CD14-positive monocyte (primary cell): ENCODE results near the gene SSX3. TPM values are rescaled to one million over a fixed set of nuclear protein-coding genes. Genes with fewer than 3 reads are reported as not detected.
"Not testable (repeated sequence)": the region's sequence is repeated elsewhere in the genome, so short reads cannot be mapped to it uniquely, and the experiment has no call there.

Source experiments
- DNase-seq, 3 donors: peaks; one replicate each; pipeline ENCODE4 v3.0.0-alpha.2; 2011 to 2022
- H2AFZ ChIP-seq: 2 replicates; pipeline ENCODE4 v1.6.0; 2012; ENCODE audit warnings: mild to moderate bottlenecking, low read depth, low read length, inconsistent platforms; ENCODE audit not compliant: insufficient read depth, poor library complexity, severe bottlenecking
- H3K27ac ChIP-seq, 2 donors: 1 replicate in 1 of 2; 2 replicates in 1 of 2; pipeline ENCODE4 v1.5.1; 2012 to 2013; ENCODE audit warnings: low read length in 2 of 2, control low read depth in 1 of 2, inconsistent platforms in 1 of 2, low read depth in 1 of 2, mild to moderate bottlenecking in 1 of 2
- H3K27me3 ChIP-seq, 2 donors: one replicate each; pipeline versions ENCODE4 v1.6.0 to v1.6.1; 2011 to 2013; ENCODE audit warnings: low read length in 2 of 2; ENCODE audit not compliant: control insufficient read depth in 2 of 2, insufficient read depth in 2 of 2
- H3K36me3 ChIP-seq, 2 donors: replicated peaks in 1 of 2; 1 replicate in 1 of 2; 2 replicates in 1 of 2; pipeline versions ENCODE4 v1.5.1 to v1.6.1; 2012 to 2013; ENCODE audit warnings: low read length in 2 of 2, control low read depth in 1 of 2, inconsistent platforms in 1 of 2, mild to moderate bottlenecking in 1 of 2; ENCODE audit not compliant: insufficient read depth in 2 of 2, control insufficient read depth in 1 of 2
- H3K4me1 ChIP-seq, 2 donors: 1 replicate in 1 of 2; 2 replicates in 1 of 2; pipeline versions ENCODE4 v1.5.1 to v1.6.1; 2012 to 2013; ENCODE audit warnings: low read length in 2 of 2, control low read depth in 1 of 2, inconsistent platforms in 1 of 2, mild to moderate bottlenecking in 1 of 2, moderate library complexity in 1 of 2; ENCODE audit not compliant: insufficient read depth in 2 of 2, control insufficient read depth in 1 of 2
- H3K4me2 ChIP-seq: replicated peaks from 2 replicates; pipeline ENCODE3; 2012; ENCODE audit warnings: low read length, moderate library complexity, mild to moderate bottlenecking; ENCODE audit not compliant: poor library complexity, severe bottlenecking; ENCODE audit errors: extremely low read depth
- H3K4me3 ChIP-seq, 3 experiments: fragments of 200-600 bp in 1 of 3; sonication (generic) in 1 of 3; replicated peaks in 1 of 3; 1 replicate in 2 of 3; 2 replicates in 1 of 3; pipeline ENCODE4 v1.5.1; 2011 to 2013; ENCODE audit warnings: low read length in 3 of 3, mild to moderate bottlenecking in 3 of 3, control low read depth in 2 of 3, low read depth in 2 of 3, inconsistent platforms in 1 of 3, moderate library complexity in 1 of 3
- H3K79me2 ChIP-seq: 2 replicates; pipeline ENCODE4 v1.6.0; 2012; ENCODE audit warnings: mild to moderate bottlenecking, control low read depth, inconsistent platforms, low read length, moderate library complexity; ENCODE audit not compliant: insufficient read depth
- H3K9ac ChIP-seq: 2 replicates; pipeline ENCODE4 v1.6.0; 2017; ENCODE audit warnings: low read length, mild to moderate bottlenecking; ENCODE audit not compliant: insufficient read depth, poor library complexity, severe bottlenecking
- H3K9me3 ChIP-seq, 2 donors: replicated peaks in 1 of 2; 1 replicate in 1 of 2; 2 replicates in 1 of 2; pipeline versions ENCODE4 v1.5.1 to v1.6.1; 2012 to 2013; ENCODE audit warnings: low read length in 2 of 2, control low read depth in 1 of 2; ENCODE audit not compliant: control insufficient read depth in 1 of 2, insufficient read depth in 1 of 2
- H4K20me1 ChIP-seq: 2 replicates; pipeline ENCODE4 v1.6.0; 2012; ENCODE audit warnings: mild to moderate bottlenecking, low read length, control low read depth, moderate library complexity; ENCODE audit not compliant: insufficient read depth
- H3K27ac Mint-ChIP-seq, 7 donors: one replicate each; pipeline ENCODE4 v1.8.0; 2020; ENCODE audit warnings: mild to moderate bottlenecking in 7 of 7, mixed read lengths in 7 of 7, moderate library complexity in 6 of 7, inconsistent platforms in 2 of 7
- H3K27me3 Mint-ChIP-seq, 3 donors: one replicate each; pipeline ENCODE4 v1.8.0; 2021 to 2022; ENCODE audit warnings: low read depth in 3 of 3, mild to moderate bottlenecking in 3 of 3, mixed read lengths in 3 of 3, moderate library complexity in 3 of 3, inconsistent platforms in 1 of 3
- H3K36me3 Mint-ChIP-seq, 2 donors: one replicate each; pipeline ENCODE4 v1.8.0; 2020; ENCODE audit warnings: mixed read lengths in 2 of 2, inconsistent platforms in 1 of 2, mild to moderate bottlenecking in 1 of 2
- H3K4me1 Mint-ChIP-seq: one replicate; pipeline ENCODE4 v1.8.0; 2020; ENCODE audit warnings: mild to moderate bottlenecking, mixed read lengths
- H3K4me3 Mint-ChIP-seq, 2 donors: one replicate each; pipeline ENCODE4 v1.8.0; 2020; ENCODE audit warnings: mild to moderate bottlenecking in 2 of 2, mixed read lengths in 2 of 2, moderate library complexity in 1 of 2
- H3K9me3 Mint-ChIP-seq, 7 donors: one replicate each; pipeline ENCODE4 v1.8.0; 2020 to 2022; ENCODE audit warnings: mixed read lengths in 7 of 7, mild to moderate bottlenecking in 6 of 7, moderate library complexity in 6 of 7, inconsistent platforms in 2 of 7
- WGBS: methylation state at CpG from one replicate; pipeline ENCODE4 v1.1.5; 2013; ENCODE audit warnings: missing lambda C conversion rate; ENCODE audit not compliant: insufficient coverage; 5-methylcytosine and 5-hydroxymethylcytosine counted together
- intact Hi-C, 2 donors: fragments of 100-400 bp; cut with micrococcal nuclease; formaldehyde crosslinking; loops; one replicate each; pipeline versions ENCODE4 v1.15.0 to v1.15.1; 2023
- polyA minus RNA-seq: library from RNA; depleted of rRNA, polyadenylated mRNA; stranded (reverse); fragments of >200 nt; gene quantifications from 2 replicates; pipeline ENCODE4 v1.2.3, GENCODE V29; 2012
- polyA plus RNA-seq, 3 donors: library from polyadenylated mRNA; depleted of rRNA in 1 of 3; unstranded in 2 of 3; stranded (reverse) in 1 of 3; fragments of 300-500 nt in 2 of 3; fragments of >200 nt in 1 of 3; fragmentation: Illumina TruSeq in 2 of 3; gene quantifications; 1 replicate in 2 of 3; 2 replicates in 1 of 3; pipeline ENCODE4 v1.2.3, GENCODE V29; 2012 to 2021
- total RNA-seq, 12 experiments: library from RNA in 1 of 12; stranded (reverse) in 1 of 12; fragments of 120-200 nt in 1 of 12; gene quantifications; one replicate each; pipeline ENCODE4 v1.2.4 and lab custom pipeline; 2013 to 2026; ENCODE audit warnings: mixed read lengths in 6 of 12, inconsistent platforms in 1 of 12

Gene SSX3
- total RNA-seq (2013): not detected
- polyA plus RNA-seq: not detected
- polyA minus RNA-seq: not detected in 2 replicates
- total RNA-seq (lab: John Stamatoyannopoulos, UW): 0 to 0.35 (median 0.03) reads per million in 11 experiments

- H3K4me1 ChIP-seq, H3K79me2 ChIP-seq, H3K36me3 Mint-ChIP-seq, H2AFZ ChIP-seq, intact Hi-C loops, H3K36me3 ChIP-seq, H3K4me1 Mint-ChIP-seq, DNase-seq, H3K4me3 ChIP-seq, H3K9me3 ChIP-seq, H3K9me3 Mint-ChIP-seq, H3K9ac ChIP-seq, H3K27ac Mint-ChIP-seq, H4K20me1 ChIP-seq, H3K4me3 Mint-ChIP-seq, H3K27me3 ChIP-seq, H3K4me2 ChIP-seq, H3K27ac ChIP-seq: not testable (repeated sequence)
- H3K27me3 Mint-ChIP-seq: peaks cover 3 to 11% (median 4%) of the 10 kb centered on the region in 3 donors
- 100% methylated on average over 2 of the region's 19 CpGs for WGBS
Measured at GRCh38 chrX:48356315-48357094, at the start of gene SSX3. Gene SSX3, minus strand, starts transcription at chrX:48356703. Its CDS starts 1,454 bp downstream, at chrX:48355249.

- H3K9ac ChIP-seq, H3K36me3 ChIP-seq, DNase-seq, H3K9me3 Mint-ChIP-seq, H3K4me1 Mint-ChIP-seq, H3K27ac Mint-ChIP-seq, H3K27me3 Mint-ChIP-seq, H3K79me2 ChIP-seq, H3K4me2 ChIP-seq, H3K4me3 Mint-ChIP-seq, H3K27me3 ChIP-seq, H3K36me3 Mint-ChIP-seq, H2AFZ ChIP-seq, H3K9me3 ChIP-seq, H3K4me3 ChIP-seq, H3K4me1 ChIP-seq, intact Hi-C loops, H4K20me1 ChIP-seq, H3K27ac ChIP-seq: not testable (repeated sequence)
- no CpG with 5 or more reads among the region's 1 CpG for WGBS
Measured at GRCh38 chrX:48397825-48398224, 41.3 kb upstream of the SSX3 start.

DNA sequence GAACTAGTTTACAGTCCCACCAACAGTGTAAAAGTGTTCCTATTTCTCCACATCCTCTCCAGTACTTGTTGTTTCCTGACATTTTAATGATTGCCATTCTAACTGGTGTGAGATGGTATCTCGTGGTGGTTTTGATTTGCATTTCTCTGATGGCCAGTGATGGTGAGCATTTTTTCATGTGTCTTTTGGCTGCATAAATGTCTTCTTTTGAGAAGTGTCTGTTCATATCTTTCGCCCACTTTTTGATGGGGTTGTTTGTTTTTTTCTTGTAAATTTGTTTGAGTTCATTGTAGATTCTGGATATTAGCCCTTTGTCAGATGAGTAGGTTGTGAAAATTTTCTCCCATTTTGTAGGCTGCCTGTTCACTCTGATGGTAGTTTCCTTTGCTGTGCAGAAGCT lies 40.4 kb upstream of the SSX3 start:
- H3K79me2 ChIP-seq, H3K9me3 ChIP-seq, H3K27ac ChIP-seq, H3K27me3 ChIP-seq, intact Hi-C loops, H3K4me1 ChIP-seq, H3K27ac Mint-ChIP-seq, DNase-seq, H3K4me1 Mint-ChIP-seq, H3K4me3 Mint-ChIP-seq, H3K4me3 ChIP-seq, H3K9ac ChIP-seq, H3K27me3 Mint-ChIP-seq, H3K36me3 Mint-ChIP-seq, H3K36me3 ChIP-seq, H3K9me3 Mint-ChIP-seq, H3K4me2 ChIP-seq, H2AFZ ChIP-seq, H4K20me1 ChIP-seq: not testable (repeated sequence)
- no CpG with 5 or more reads among the region's 2 CpGs for WGBS

DNA sequence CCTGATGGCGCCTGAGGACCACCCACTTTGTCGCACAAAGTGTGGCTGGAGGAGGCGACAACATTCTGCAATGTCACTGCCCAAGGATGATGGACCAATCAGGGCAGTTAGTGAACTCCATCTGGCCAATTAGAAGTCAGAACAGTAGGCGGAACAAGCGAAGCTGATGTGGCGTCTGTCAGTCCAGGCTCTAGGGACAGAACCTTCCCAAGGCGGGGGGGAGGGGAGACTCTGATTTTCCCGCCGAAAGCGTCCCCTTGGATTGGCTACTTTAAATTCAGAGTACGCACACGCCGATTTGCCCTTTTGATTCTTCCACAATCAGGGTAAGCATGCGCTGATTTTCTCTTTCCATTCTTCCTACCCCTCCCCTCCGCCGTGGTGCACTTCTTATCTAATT lies 26.7 kb upstream of the SSX3 start, which contains the start of gene SSX4:
Gene SSX4 (plus strand): TSS at position 301 of the 400 bp plus-strand sequence. CDS start 515 bp downstream, outside the sequence.
- H3K36me3 Mint-ChIP-seq, H3K4me3 ChIP-seq, H4K20me1 ChIP-seq, H3K4me1 Mint-ChIP-seq, H3K27ac Mint-ChIP-seq, H3K4me3 Mint-ChIP-seq, H3K27ac ChIP-seq, H3K79me2 ChIP-seq, intact Hi-C loops, DNase-seq, H3K27me3 Mint-ChIP-seq, H3K27me3 ChIP-seq, H3K36me3 ChIP-seq, H3K4me2 ChIP-seq, H3K9me3 ChIP-seq, H3K4me1 ChIP-seq, H2AFZ ChIP-seq, H3K9me3 Mint-ChIP-seq, H3K9ac ChIP-seq: not testable (repeated sequence)
- WGBS: no CpG with 5 or more reads among the region's 16 CpGs
